Fibroblast of peridontal ligament (primary cell): ENCODE measurements around the gene ZNF628.
"Not testable (repeated sequence)": the region's sequence is repeated elsewhere in the genome, so short reads cannot be mapped to it uniquely, and the experiment has no call there.

Experiments
- DNase-seq: peaks from one replicate; pipeline ENCODE4 v3.0.0-alpha.2; 2010; ENCODE audit errors: extremely low read depth

The ZNF628 gene

DNA sequence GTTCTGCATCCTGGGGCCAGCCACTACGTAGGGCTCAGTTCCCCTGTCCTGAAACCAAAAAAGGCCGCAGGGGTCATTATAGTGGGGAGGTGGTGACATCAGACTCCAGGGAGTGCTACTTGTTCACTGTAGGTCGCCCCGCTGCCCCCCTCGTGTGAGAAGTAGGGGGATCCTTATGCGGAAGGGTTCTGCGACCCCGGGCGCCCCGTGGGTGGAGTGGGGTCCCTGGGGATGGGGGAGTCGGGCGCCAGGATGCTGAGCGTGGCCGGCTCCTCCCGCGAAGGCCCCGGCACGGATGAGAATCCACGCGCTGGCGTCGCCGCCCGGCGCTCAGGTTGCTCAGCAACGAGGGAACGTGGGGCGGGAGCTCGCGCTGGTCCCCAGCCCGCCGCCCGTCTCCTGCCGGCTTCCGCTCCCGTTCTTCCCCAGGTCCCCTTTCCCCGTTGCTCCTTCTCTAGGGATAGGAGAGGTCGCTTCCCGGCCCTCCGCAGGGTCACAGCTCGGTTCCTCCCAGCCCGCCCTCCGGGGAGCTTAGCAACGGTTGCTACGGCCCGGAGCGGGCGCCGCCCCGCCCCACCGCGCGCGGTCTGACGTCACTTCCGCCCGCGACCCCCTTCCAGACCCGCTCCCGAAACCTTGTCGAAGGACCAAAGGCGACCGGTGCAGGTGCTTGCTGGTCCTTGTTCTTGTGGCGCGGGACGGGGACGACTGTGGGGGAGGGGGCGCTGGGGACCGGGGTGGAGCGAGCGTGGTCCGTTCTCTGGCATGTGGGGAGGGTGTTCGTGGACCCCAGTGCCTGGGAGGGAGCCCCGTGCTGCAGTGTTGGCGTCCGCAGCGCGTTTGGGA, 8.4 kb downstream of the ZNF628 start, which contains the start of gene NAT14:
NAT14 (plus strand) TSS at position 596 of the 846 bp plus-strand sequence. CDS start 521 bp downstream, outside the sequence.
- peak; percentile 49 for DNase-seq

DNA sequence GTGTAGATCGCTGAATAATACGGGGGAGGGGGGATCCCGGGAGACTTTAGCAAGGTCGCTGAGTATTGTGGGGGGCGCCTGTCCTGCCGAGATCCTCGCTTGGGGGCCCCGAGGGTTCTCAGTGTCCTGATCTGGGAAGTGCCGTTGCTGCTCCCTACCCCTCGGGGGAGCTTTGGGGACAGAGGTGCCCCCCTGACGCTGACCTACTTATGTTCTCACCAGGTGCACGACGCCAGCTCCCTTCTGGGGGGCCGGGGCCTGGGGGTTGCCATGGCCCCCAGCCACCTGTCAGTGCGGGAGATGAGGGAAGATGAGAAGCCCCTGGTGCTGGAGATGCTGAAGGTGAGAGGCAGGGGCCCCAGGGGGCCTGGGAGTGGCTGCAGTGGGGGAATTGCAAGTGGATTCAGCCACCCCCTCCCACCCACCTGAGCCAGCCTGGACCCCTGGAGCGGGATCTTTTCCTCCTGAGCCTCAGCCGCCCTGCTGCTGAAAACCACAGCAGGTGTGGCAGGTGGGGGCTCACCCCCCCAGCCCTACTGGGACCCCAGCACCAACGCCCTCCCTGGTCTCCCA, 9.1 kb downstream of the ZNF628 start:
- no peak for DNase-seq

DNA sequence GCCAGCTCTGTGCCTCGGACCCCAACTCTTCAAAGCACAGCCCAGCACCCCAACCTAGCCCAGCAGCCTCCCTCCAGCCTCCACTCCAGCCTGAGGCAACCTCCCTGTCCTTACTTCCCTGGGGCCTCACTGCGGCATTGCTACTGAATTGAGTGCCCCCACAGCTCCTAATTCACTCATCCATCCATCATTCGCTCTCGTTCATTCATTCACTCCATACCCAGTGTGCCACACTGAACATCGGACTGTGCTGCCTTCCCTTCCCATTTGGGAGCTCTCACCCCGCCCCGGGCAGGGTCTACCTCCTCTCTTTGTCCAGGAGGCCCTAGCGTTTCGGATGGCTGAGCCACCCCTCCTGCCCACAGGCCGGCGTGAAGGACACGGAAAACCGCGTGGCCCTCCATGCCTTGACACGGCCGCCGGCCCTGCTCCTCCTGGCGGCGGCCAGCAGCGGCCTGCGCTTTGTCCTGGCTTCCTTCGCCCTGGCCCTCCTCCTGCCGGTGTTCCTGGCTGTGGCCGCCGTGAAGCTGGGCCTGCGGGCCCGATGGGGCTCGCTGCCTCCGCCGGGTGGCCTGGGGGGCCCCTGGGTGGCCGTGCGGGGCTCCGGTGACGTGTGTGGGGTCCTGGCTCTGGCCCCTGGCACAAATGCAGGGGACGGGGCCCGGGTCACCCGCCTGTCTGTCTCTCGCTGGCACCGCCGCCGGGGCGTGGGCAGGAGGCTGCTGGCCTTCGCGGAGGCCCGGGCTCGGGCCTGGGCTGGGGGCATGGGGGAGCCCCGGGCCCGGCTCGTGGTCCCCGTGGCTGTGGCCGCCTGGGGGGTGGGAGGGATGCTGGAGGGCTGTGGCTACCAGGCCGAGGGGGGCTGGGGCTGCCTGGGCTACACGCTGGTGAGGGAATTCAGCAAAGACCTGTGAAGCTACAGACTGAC, 9.9 kb downstream of the ZNF628 start:
- DNase-seq: no peak

DNA sequence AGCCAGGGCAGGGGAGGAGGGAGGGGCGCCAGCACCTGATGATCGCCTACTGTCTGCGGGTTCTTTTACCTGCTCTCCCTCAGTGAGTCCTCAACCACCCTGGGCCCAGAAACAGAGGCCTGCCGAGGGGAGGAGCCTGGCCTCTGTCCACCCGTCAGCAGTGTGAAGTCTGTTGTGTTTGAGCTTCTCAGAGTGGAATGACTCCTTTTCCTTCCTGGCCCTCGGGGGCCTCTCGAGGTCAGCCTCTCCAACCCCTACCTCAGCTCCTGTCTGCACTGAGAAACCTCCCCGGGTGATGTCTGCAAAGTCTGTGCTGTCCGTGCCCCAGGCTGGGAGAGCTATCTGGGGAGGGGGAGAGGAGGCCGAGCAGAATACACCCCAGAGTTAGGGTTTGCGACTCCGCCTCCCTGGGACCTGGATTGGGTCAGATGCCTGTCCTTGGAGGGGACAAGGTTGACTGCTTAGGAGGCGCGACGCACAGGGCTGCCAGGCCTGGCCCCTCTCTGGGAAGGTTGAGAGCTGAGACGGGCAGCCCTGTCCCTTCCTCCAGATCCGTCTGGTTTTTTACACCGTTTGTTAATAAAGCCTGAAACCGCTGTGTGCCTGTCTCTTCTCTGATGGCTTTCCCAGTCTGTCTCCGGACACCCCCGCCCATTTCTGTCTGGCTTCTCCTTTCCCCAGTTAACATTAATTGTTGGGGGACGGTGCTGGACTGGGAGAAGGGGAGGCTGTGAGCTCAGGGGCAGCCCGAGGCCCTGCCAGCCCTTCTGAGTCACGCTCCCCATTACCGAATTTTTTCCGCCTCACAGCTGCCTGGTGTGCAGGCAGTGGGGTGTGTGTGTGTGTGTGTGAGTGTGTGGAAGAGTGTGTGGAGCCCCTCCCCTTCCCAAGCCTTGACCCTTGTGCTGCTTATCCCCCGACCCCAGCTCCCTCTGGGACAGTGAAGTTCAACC, 10.8 kb downstream of the ZNF628 start:
- peak; percentile 94 for DNase-seq

DNA sequence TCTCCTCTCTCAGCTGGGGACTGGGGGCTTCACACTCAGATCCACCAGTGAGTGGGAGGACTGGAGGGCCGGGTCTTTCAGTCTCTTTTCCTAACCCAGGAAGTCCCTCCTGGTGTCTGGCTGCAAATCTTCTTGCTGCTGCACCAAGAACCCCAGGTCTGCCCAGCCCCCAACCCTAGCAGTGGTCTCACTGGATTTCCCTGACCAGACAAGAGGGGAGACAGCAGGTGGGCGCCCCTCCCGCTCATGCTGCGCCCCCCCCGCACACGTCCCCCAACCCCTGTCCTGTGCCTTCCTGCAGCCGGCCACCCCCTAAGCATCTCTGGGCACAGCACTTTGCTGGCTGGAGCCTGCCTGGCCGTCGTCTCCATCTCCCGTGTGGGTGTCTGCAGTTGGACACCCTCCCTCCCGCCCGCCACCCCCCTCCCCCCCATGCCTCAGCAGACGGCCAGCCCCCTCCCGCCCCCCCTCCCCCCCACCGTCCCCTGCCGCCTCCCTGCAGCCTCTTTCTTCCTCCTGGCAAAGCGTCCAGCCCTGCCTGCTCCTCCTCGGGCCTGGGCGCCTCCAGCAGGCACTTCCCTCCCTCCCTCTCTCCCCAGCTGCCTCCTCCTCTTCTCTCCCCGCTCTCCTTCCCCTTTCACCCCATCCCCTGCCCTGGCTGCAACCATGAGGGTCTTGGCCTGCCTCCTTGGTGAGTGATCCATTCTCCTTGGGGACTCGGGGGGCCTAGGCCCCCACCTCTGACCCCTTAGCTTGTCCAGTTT, 11.7 kb downstream of the ZNF628 start, which contains the start of gene SSC5D:
SSC5D (plus strand) TSS at position 513 of the 764 bp plus-strand sequence; CDS start at position 667, 154 bp downstream.
- DNase-seq: peak; percentile 34

DNA sequence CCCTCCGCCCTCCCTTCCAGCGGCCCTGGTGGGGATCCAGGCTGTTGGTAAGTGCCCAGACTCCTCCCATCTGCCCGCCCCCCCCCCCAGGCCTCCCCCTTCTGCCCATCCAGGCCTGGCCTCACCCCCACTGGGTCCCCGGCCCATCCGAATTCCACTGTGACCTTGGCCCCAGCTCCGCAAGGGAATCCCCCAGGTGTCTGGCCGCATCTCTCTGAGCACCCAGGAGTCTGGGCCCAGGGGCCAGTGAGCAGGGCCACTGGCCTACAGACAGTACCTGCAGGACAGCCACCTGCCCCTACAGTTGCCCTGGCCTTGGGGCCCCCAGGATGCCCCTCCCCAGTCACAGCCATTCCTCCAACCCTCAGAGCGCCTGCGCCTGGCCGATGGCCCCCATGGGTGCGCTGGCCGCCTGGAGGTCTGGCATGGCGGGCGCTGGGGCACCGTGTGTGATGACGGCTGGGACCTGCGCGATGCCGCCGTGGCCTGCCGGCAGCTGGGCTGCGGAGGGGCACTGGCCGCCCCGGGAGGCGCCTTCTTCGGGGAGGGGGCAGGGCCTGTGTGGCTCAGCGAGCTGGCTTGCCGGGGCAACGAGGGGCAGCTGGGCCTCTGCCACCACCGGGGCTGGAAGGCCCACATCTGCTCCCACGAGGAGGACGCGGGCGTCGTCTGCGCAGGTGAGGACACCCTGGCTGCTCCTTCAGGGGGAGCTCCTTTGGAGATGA, 12.7 kb downstream of the ZNF628 start:
- DNase-seq: no peak

DNA sequence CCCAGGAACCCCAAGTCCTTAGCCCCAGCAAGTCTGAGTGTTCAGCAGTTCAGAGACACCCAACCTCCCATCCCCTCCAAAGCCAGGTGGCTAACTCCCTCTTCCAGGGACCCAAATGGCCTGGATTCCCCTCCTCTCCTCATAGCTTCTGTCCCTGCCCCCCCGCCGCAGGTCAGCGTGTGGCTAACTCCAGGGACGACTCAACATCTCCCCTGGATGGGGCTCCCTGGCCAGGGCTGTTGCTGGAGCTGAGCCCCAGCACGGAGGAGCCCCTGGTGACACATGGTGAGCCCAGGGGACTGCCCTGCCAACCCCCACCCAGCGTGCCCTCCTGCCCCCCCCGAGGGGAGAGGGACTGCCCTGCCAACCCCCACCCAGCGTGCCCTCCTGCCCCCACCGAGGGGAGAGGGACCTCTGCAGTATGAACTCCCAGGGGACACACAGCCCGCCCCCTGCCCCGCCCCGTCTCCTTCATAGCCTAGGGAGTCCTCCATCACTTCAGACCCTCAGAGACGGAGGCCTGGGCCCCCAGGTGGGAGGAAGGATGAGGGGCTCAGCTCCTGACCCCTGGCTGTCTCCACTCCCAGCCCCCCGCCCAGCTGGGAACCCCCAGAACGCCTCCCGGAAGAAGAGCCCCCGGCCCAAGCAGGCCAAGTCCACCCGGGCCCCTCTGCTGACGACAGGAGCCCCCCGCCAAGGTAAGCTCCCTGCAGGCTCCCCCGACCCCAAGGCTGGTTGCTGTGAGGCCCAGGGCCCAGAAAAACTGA, 13.5 kb downstream of the ZNF628 start:
- DNase-seq: no peak

DNA sequence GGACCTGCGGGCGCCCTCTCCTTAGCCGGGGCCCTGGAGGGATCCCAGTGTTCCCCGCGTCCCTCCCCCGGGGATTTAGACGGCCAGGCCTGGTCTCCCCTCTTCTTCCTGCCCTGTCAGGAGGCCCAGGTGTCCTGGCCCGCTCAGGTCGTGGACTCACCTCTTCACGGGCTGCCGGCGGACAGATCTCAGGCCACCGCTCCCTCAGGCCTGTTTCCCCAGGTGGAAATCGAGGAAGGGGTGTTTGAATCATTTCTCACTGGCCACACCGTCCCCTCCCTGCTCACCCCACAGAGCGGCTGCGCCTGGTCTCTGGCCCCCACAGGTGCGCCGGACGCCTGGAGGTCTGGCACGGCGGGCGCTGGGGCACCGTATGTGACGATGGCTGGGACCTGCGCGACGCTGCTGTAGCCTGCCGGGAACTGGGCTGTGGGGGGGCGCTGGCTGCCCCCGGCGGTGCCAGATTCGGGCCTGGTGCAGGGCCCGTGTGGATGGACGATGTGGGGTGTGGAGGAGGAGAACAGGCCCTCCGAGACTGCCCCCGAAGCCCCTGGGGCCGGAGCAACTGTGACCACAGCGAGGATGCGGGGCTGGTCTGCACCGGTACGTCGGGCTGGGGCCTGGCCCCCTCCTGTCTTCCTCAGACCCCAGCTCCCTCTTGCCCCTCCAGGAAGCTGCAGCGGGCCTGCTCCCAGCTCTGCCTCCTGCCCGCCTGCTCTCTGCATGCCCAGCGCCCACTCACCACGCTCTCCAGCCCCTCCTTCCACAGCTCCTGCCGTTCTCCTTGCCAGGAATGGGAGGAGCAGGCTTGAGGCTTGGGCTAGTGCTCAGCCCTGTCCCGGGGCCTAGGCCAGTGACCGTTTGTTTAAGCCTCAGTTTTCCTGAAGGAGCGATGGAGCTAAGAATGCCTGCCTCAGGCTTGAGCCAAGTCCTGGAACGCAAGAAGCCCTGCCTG, 14.3 kb downstream of the ZNF628 start:
- no peak for DNase-seq

DNA sequence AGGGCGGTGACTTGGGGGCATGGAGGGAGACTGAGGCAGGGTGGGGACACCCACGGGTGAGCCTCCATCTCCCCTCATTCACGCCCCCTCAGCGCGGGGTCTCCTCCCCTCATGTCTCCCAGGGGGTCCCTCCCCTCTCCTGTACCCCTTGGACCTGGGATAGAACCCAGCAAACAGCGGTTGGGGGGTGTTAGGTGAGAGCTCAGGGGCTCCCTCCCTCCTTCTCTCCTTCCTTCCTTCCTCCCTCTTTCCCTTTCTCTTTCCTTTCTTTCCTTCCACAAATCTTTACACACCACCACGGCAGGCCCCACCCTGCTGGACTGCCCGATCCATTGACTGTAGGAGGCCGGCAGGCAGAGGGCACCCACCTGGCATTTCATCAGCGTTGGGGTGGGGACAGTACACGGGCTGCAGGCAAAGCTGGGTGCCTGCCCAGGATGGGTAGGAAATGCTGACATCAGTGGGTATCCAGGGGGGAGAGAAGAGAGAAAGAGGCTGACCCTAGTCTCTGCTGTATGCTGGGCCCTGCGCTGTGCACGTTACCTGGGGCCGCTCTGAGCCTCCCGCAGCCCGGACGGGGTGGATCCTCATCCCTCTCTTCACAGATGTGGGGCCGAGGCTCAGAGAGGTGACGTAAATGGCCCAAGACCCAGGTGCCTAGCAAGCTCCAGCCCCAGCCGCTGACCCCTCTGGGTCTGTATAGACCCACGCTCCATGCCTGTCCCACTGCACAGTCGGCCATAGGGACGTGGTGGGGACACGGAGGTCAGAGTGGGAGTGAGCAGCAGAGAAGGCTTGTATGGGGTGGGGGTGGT, 15.3 kb downstream of the ZNF628 start:
- DNase-seq: no peak

DNA sequence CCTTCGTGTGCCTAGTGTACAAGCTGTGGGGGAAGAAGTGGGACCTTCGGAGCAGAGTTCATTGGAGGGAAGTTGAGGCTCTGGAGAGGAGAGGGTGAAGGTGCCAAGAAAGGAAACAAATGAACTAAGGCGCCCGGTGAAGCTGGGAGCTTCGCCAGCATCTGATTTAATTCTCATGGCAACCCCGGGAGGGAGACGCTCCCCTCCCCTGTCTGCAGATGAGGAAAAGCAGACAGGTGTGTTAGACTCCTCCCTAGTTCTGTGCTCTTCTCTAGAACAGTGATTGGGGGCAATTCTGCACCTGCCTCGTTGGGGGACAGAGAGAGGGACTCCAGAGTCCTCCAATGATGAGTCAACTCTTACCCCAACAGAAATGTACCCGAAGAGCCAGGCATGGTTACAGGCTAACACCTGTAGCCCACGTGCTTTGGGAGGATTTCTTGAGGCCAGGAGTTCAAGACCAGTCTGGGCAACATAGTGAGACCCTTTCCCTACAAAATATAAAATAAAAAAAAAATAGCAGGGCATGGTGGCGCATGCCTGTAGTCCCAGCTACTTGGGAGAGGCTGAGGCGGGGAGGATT, 16.0 kb downstream of the ZNF628 start:
- DNase-seq: no peak

DNA sequence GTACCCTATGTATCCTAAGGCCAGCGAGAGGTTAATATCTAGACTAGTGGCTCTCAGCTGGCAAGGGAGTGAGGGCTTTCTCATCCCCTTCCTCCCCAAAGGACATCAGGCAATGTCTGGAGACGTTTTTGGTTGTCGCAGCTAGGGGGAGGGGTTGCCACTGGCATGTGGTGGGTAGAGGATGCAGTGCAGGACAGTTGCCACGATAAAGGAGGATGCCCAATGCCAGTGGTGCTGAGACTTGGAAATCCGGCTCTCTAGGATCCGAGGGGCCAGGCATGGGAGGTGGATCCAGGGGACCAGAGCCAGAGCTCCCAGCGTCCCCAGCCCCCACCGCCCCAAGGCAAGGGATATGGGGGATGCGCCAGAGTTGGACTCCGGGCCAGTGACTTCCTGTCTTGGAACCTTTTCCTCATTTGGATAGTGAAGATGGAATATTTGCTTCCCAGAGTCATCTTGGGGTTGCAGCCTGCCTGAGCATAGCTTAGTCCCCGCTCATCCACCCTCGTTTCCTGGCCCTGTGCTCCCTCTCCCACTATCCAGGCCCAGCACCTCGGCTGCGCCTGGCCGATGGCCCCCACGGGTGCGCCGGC, 16.7 kb downstream of the ZNF628 start:
- no peak for DNase-seq

DNA sequence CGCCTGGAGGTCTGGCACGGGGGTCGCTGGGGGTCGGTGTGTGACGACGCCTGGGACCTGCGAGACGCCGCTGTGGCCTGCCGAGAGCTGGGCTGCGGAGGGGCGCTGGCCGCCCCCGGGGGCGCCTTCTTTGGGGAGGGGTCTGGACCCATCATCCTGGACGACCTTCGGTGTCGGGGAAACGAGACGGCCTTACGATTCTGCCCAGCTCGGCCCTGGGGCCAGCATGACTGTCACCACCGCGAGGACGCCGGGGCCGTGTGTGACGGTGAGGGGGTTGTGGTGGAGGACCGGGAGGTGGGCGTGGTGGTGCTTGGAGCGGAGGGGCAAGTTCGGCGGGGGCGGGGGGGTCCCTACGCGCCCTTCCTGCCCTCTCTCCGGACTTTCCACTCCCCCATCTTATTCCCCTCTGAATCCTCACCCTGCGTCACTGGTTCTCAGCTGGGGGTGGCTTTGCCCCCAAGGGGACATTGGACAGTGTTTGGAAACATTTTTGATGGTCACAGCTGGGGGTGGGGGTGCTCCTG, 17.3 kb downstream of the ZNF628 start:
- DNase-seq: no peak

DNA sequence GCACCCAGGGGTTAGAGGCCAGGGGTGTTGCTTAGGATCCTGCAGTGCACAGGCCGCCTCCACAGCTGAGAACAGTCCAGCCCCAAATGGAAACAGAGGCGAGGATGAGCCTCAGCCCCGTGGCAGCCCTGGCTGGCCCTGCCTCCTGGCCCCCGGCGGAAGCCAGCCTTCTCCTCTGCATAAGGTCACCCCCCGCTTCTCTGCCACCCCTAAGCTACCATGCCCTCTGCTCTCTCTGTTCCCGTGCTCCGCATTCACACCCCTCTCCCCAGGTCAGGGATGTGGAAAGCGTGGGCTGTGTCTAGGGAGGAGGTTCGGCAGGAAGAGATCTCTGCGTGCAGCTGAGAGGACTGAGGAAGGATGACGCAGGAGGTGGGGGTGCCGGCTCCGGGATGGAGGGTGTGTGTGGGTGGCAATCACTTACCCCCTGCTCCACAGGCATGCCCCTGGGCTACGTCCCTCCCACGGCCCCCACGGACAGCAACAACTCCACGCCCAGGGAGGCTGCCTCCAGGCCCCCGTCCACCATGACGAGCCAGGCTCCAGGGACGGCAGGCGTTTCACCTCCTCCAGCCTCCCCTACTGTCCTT, 17.9 kb downstream of the ZNF628 start:
- DNase-seq: no peak

DNA sequence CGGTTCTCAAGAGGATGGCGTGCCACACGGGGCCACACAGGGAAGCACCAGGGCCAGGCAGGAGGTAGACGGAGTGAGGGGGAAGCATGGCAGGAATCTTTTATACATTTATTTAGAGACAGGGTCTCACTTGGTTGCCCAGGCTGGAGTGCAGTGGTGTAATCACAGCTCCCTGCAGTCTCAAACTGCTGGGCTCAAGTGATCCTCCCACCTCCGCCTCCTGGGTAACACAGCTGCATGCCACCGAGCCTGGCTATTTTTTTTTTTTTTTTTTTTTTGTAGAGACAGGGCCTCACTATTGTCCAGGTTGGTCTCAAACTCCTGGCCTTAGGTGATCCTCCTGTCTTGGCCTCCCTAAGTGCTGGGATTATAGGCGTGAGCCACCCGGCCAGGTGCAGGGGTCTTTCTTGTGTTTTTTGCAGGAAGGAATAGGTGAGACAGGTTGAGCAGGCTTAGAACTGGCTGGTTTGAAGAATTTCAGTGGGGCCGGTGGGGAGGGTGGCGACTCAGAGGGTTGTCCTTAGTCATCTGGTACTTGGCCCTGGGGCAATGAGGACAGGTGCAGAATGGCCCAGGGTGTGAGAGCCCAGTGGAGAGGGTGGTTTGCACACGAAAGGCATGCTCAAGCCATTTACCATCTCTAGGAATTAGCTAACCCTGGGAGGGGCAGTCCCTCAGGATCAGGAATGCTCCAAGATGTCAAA, 19.4 kb downstream of the ZNF628 start:
- no peak for DNase-seq

DNA sequence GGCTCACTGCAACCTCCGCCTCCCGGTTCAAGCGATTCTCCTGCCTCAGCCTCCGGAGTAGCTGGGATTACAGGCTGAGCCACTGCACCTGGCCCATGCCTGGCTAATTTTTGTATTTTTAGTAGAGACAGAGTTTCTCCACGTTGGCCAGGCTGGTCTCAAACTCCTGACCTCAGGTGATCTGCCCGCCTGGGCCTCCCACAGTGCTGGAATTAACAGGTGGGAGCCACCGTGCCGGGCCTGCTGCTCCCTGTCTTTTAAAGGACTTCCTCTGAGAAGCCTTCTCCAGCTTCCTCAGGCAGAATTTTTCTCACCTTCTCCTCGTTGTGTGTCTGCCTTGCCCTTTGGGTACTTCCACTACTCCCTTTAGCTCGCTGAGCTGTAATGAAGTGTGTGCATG, 20.4 kb downstream of the ZNF628 start:
- DNase-seq: not testable (repeated sequence)
